PC-9 (cell line): ENCODE measurements around the gene CREG1.

ENCODE experiments used
- EZH2 ChIP-seq: fragments of 200-600 bp; sonication (generic); IDR thresholded peaks from 2 replicates; pipeline ENCODE4 v1.8.0; 2017; ENCODE audit warnings: antibody characterized with exemption, low read depth
- TF ChIP-seq, protein P1 (sequence below): fragments of 200-600 bp; sonication (generic); conservative IDR thresholded peaks from 2 replicates; pipeline ENCODE4 v1.6.1; 2017; ENCODE audit warnings: mixed run types, antibody characterized with exemption, mild to moderate bottlenecking, moderate library complexity

DNA sequence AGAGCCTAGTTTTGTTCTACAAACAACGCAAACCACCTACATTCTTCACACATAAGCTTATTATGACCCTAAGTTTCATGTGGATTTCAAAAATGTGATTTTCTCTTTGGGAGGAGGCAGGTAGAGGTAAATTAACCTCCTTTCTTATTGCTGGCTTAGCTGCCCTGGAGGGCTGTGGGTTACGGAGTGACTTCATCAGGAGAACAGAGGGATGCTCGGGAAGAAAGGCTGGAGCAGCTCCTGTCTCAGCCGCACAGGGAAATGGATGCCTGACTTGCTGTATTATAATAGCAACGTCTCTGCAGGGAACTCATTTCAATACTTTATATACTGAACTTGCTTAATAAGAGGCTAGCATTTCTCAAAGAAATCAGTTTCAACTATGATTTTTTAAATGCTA lies 14.1 kb upstream of the CREG1 start:
- TF ChIP-seq, protein P1, sequence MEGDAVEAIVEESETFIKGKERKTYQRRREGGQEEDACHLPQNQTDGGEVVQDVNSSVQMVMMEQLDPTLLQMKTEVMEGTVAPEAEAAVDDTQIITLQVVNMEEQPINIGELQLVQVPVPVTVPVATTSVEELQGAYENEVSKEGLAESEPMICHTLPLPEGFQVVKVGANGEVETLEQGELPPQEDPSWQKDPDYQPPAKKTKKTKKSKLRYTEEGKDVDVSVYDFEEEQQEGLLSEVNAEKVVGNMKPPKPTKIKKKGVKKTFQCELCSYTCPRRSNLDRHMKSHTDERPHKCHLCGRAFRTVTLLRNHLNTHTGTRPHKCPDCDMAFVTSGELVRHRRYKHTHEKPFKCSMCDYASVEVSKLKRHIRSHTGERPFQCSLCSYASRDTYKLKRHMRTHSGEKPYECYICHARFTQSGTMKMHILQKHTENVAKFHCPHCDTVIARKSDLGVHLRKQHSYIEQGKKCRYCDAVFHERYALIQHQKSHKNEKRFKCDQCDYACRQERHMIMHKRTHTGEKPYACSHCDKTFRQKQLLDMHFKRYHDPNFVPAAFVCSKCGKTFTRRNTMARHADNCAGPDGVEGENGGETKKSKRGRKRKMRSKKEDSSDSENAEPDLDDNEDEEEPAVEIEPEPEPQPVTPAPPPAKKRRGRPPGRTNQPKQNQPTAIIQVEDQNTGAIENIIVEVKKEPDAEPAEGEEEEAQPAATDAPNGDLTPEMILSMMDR, result no peak
- no peak for TF ChIP-seq EZH2
